Measurements from ENCODE around the gene XRCC4. TPM values are rescaled to one million over a fixed set of nuclear protein-coding genes. Genes with fewer than 3 reads are reported as not detected.
A peak's percentile ranks its signal among the peaks of the same experiment; 100 is the strongest.

The XRCC4 gene
- total and polyA plus RNA-seq, 9 of the 15 experiments (the other 6 are each of a cell fraction or from before 2014, with no cell fraction given), result 13.6 to 61.6 (median 22.4) TPM

DNA sequence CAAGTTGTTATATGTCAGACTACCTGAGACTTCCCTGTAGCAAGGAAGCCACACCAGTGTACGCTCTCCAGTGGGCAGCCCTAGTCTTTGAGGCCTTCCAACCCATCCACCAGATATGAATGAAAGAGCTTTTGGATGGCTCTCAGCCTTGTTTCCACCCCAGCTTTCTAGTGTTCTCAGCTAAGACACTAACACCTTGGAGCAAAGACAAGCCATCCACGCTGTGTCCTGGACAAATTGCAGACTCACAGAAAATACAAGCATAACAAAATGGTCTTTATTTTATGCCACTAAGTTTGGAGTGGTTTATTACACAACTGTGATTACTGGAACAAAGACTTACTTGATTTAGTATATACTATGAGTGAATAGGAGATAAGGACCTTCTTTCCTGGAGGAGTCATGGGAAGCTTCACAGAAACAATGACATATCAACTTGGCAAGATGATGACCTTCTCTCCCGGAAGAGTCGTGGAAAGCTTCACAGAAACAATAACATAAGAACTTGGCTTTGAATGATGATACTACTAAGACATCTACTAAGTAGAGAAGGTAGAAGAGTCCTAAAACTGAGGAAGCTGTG, 260.2 kb downstream of the XRCC4 start (continued):
- TF ChIP-seq, protein P1, sequence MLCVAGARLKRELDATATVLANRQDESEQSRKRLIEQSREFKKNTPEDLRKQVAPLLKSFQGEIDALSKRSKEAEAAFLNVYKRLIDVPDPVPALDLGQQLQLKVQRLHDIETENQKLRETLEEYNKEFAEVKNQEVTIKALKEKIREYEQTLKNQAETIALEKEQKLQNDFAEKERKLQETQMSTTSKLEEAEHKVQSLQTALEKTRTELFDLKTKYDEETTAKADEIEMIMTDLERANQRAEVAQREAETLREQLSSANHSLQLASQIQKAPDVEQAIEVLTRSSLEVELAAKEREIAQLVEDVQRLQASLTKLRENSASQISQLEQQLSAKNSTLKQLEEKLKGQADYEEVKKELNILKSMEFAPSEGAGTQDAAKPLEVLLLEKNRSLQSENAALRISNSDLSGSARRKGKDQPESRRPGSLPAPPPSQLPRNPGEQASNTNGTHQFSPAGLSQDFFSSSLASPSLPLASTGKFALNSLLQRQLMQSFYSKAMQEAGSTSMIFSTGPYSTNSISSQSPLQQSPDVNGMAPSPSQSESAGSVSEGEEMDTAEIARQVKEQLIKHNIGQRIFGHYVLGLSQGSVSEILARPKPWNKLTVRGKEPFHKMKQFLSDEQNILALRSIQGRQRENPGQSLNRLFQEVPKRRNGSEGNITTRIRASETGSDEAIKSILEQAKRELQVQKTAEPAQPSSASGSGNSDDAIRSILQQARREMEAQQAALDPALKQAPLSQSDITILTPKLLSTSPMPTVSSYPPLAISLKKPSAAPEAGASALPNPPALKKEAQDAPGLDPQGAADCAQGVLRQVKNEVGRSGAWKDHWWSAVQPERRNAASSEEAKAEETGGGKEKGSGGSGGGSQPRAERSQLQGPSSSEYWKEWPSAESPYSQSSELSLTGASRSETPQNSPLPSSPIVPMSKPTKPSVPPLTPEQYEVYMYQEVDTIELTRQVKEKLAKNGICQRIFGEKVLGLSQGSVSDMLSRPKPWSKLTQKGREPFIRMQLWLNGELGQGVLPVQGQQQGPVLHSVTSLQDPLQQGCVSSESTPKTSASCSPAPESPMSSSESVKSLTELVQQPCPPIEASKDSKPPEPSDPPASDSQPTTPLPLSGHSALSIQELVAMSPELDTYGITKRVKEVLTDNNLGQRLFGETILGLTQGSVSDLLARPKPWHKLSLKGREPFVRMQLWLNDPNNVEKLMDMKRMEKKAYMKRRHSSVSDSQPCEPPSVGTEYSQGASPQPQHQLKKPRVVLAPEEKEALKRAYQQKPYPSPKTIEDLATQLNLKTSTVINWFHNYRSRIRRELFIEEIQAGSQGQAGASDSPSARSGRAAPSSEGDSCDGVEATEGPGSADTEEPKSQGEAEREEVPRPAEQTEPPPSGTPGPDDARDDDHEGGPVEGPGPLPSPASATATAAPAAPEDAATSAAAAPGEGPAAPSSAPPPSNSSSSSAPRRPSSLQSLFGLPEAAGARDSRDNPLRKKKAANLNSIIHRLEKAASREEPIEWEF (CRISPR knock-in tag; IDR thresholded peaks at IDR 0.05), result no peak
- TF ChIP-seq EGR1 (conservative IDR thresholded peaks at IDR 0.05), result no peak

DNA sequence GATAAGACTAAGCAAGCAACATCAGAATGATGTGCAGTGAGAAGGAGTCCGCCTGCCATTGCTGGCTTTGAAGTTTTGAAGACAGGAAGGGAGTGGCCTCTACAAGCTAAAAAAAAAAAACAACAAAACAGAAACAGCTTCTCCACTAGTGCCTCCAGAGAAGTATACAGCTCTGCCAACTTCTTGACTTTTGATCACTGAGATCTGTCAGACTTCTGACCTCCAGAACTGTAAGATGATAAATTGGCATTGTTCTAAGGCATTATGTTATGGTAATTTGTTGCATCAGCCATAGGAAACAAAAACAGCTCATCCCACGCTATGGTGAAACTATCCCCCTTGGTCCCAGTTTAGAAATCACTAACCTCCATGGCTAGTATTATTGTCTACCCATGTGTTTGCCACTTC, 263.2 kb downstream of the XRCC4 start:
- no peaks in the 10 kb centered on the region for H3K9me1 ChIP-seq (ENCODE audit: control insufficient read depth, insufficient read depth, low read length)
- H2AFZ ChIP-seq (ENCODE audit: low read depth, low read length), result peak overlapping the region; percentile 69
- FAIRE-seq (no peak), DNase-seq (ENCODE audit: extremely low read depth in 1 of 4, low spot score in 3 of 4) (no peak), ATAC-seq (peak; percentile 81)
- ChIA-PET POLR2A (interaction anchor here (0.7 to 1.3 kb wide), 5 partner anchors 9 to 263 kb away, joined by 3 to 5 read pairs (median 3); partner anchors contain the start of gene XRCC4), CTCF (ENCODE audit: low intra/inter-chr PET ratio) (no interaction called here)
- H4K20me1 ChIP-seq (replicated peaks; ENCODE audit: control insufficient read depth, insufficient read depth, low read length), result no peaks in the 10 kb centered on the region
- no peaks in the 10 kb centered on the region for H3K9me3 ChIP-seq (replicated peaks; ENCODE audit: control insufficient read depth, insufficient read depth, low read depth, low read length)
- peak overlapping the region; percentile 7; the same call in 1 of the 2 replicates for H3K4me2 ChIP-seq (ENCODE audit: insufficient read depth, low read length)
- WGBS (ENCODE audit: insufficient coverage, low coverage, missing lambda C conversion rate), result 16% methylated on average over 2 of the region's 2 CpGs
- H3K4me3 ChIP-seq, result no peak overlapping the region
- H3K4me1 ChIP-seq (replicated peaks in 1 of 2; ENCODE audit: control insufficient read depth in 2 of 2, insufficient read depth in 2 of 2, low read length in 2 of 2), result peaks cover 0 to 6% of the 10 kb centered on the region in 2 experiments; a peak in 1 of 5 replicates
- no peaks in the 10 kb centered on the region for H3K79me2 ChIP-seq (ENCODE audit: control insufficient read depth, insufficient read depth, low read length)
- BruUV-seq (replicated peaks), result no TSS peak
- H3K27ac ChIP-seq (ENCODE audit: extremely low read depth, low read depth, low read length), result no peak overlapping the region
- no peak overlapping the region for H3K9ac ChIP-seq (ENCODE audit: insufficient read depth in 1 of 2, low read depth in 2 of 2, low read length in 2 of 2)
- intact Hi-C loops (cut with micrococcal nuclease), result loop anchor here (5.0 kb wide), 1 partner anchor 92 kb away; no protein-coding TSS in a partner anchor
- no peaks in the 10 kb centered on the region for H3K27me3 ChIP-seq (ENCODE audit: control insufficient read depth in 2 of 2, insufficient read depth in 2 of 2, low read length in 2 of 2)
- H3K36me3 ChIP-seq (ENCODE audit: control insufficient read depth, insufficient read depth, low read length), result no peaks in the 10 kb centered on the region
- in situ Hi-C loops (cut with MboI), result no loop called here
- TF ChIP-seq NCOA1 (IDR thresholded peaks at IDR 0.05; ENCODE audit: low read depth) (no peak), POLR3G (IDR thresholded peaks at IDR 0.05; ENCODE audit: extremely low read depth, insufficient read length, insufficient replicate concordance) (no peak), ZNF12 (CRISPR knock-in tag; IDR thresholded peaks at IDR 0.05) (no peak), GABPA (tag; conservative IDR thresholded peaks at IDR 0.05; ENCODE audit: low read depth) (peak; percentile 34; the same call in 1 of the 2 replicates), ZNF384 (IDR thresholded peaks at IDR 0.05; ENCODE audit: low read depth, low read length) (peak; percentile 78), ZNF589 (CRISPR knock-in tag; IDR thresholded peaks at IDR 0.05; ENCODE audit: low read depth) (0 out of 2 replicates have a peak, but pooled peaks have one; percentile 52), LEF1 (IDR thresholded peaks at IDR 0.05) (0 out of 2 replicates have a peak, but pooled peaks have one; percentile 32), RBFOX2 (IDR thresholded peaks at IDR 0.05; ENCODE audit: low read depth, low read length) (no peak), MTA1 (IDR thresholded peaks at IDR 0.05; ENCODE audit: borderline replicate concordance) (no peak), NFRKB (IDR thresholded peaks at IDR 0.05; ENCODE audit: low read depth) (0 out of 2 replicates have a peak, but pooled peaks have one; percentile 17), TSC22D4 (tag; IDR thresholded peaks at IDR 0.05) (no peak), ZNF253 (CRISPR knock-in tag; conservative IDR thresholded peaks at IDR 0.05) (no peak), MEIS2 (IDR thresholded peaks at IDR 0.05; ENCODE audit: partially characterized antibody) (peak; percentile 47)
- TF ChIP-seq, protein P2, sequence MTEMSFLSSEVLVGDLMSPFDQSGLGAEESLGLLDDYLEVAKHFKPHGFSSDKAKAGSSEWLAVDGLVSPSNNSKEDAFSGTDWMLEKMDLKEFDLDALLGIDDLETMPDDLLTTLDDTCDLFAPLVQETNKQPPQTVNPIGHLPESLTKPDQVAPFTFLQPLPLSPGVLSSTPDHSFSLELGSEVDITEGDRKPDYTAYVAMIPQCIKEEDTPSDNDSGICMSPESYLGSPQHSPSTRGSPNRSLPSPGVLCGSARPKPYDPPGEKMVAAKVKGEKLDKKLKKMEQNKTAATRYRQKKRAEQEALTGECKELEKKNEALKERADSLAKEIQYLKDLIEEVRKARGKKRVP (CRISPR knock-in tag; IDR thresholded peaks at IDR 0.05), result peak; percentile 81
